Activated CD8-positive, alpha-beta T cell treated with anti-CD3 and anti-CD28 coated beads for 36 hours (primary cell): Measurements from ENCODE around the gene PDE3B. TPM values are rescaled to one million over a fixed set of nuclear protein-coding genes. Genes with fewer than 3 reads are reported as not detected.
A peak's percentile ranks its signal among the peaks of the same experiment; 100 is the strongest.
"Not testable (repeated sequence)": the region's sequence is repeated elsewhere in the genome, so short reads cannot be mapped to it uniquely, and the experiment has no call there.

ENCODE experiments used
- ATAC-seq: fragments of 200-7000 bp; cut with Tn5 transposase; one replicate; pipeline ENCODE4 v1.10.0; 2021; ENCODE audit warnings: mild to moderate bottlenecking, moderate library complexity
- CTCF ChIA-PET: fragments of 350-600 bp; sonication (Branson Sonifier 250); formaldehyde crosslinking; loops from one replicate; lab custom pipeline; 2021; ENCODE audit warnings: antibody characterized with exemption; lab: Charles Lee
- POLR2A ChIA-PET: fragments of 350-600 bp; sonication (Branson Sonifier 250); formaldehyde crosslinking; loops from one replicate; lab custom pipeline; 2021; ENCODE audit warnings: antibody characterized with exemption; lab: Charles Lee
- DNase-seq: peaks from one replicate; pipeline ENCODE4 v3.0.0-alpha.2; 2020
- H3K27ac Mint-ChIP-seq: one replicate; pipeline ENCODE4 v1.8.0; 2021; ENCODE audit warnings: mild to moderate bottlenecking, mixed read lengths
- H3K27me3 Mint-ChIP-seq: one replicate; pipeline ENCODE4 v1.8.0; 2021; ENCODE audit warnings: mixed read lengths
- H3K36me3 Mint-ChIP-seq: one replicate; pipeline ENCODE4 v1.8.0; 2021; ENCODE audit warnings: low read depth, mixed read lengths
- H3K4me1 Mint-ChIP-seq: one replicate; pipeline ENCODE4 v1.8.0; 2021; ENCODE audit warnings: low read depth, mixed read lengths
- H3K4me3 Mint-ChIP-seq: one replicate; pipeline ENCODE4 v1.8.0; 2021; ENCODE audit warnings: mild to moderate bottlenecking, moderate library complexity, mixed read lengths
- H3K9me3 Mint-ChIP-seq: one replicate; pipeline ENCODE4 v1.8.0; 2021; ENCODE audit warnings: mixed read lengths
- CTCF ChIP-seq: fragments of 200-600 bp; IDR thresholded peaks from one replicate; pipeline ENCODE4 v1.8.0; 2022; ENCODE audit warnings: antibody characterized with exemption, mild to moderate bottlenecking
- intact Hi-C: fragments of 100-400 bp; cut with micrococcal nuclease; formaldehyde crosslinking; loops from one replicate; pipeline ENCODE4 v1.10.0; 2022
- total RNA-seq, 2 experiments: library from RNA; stranded (reverse); gene quantifications; one replicate each; pipeline ENCODE4 v1.2.3, GENCODE V29; 2021

The PDE3B gene
- total RNA-seq, 2 experiments from 2014 or later, result 42.3 to 43.1 TPM

- H3K27me3 Mint-ChIP-seq, result no peaks in the 10 kb centered on the region
- ChIA-PET POLR2A (no interaction called here), CTCF (no interaction called here)
- H3K27ac Mint-ChIP-seq, result peak overlapping the region; percentile 25
- peaks cover 55% of the 10 kb centered on the region for H3K36me3 Mint-ChIP-seq
- no peak for TF ChIP-seq CTCF
- no peak overlapping the region for H3K4me3 Mint-ChIP-seq
- peaks cover 10% of the 10 kb centered on the region for H3K4me1 Mint-ChIP-seq
- H3K9me3 Mint-ChIP-seq, result peaks cover 9% of the 10 kb centered on the region
- intact Hi-C loops, result no loop called here
- no peak for DNase-seq
- ATAC-seq, result no peak
Measured at GRCh38 chr11:14881576-14882193, 238.1 kb downstream of the PDE3B start.

DNA sequence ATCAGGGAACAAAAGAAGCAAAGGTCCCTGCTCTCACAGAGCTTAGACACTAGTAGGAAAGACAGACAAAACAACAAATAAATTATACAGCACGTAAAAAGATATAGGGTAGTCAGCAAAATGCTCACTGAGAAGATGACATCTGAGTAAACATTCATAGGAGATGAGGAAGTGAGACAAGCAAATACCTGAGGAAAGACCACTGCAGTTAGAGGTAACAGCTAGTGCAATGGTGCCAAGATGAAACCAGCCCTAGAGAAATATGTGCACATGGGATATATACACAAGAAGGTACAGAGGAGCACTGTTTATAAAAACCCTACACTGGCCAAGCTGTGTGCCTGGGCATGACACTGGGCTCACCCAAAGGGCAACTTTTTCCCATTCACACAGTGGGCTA lies 238.6 kb downstream of the PDE3B start:
- TF ChIP-seq CTCF, result no peak
- H3K27ac Mint-ChIP-seq, result no peak overlapping the region
- CTCF ChIA-PET, result no interaction called here
- intact Hi-C loops, result no loop called here
- no peaks in the 10 kb centered on the region for H3K27me3 Mint-ChIP-seq
- POLR2A ChIA-PET, result no interaction called here
- ATAC-seq (no peak), DNase-seq (no peak)
- peaks cover 55% of the 10 kb centered on the region for H3K36me3 Mint-ChIP-seq
- peaks cover 9% of the 10 kb centered on the region for H3K9me3 Mint-ChIP-seq
- H3K4me1 Mint-ChIP-seq, result peaks cover 14% of the 10 kb centered on the region
- H3K4me3 Mint-ChIP-seq, result no peak overlapping the region

DNA sequence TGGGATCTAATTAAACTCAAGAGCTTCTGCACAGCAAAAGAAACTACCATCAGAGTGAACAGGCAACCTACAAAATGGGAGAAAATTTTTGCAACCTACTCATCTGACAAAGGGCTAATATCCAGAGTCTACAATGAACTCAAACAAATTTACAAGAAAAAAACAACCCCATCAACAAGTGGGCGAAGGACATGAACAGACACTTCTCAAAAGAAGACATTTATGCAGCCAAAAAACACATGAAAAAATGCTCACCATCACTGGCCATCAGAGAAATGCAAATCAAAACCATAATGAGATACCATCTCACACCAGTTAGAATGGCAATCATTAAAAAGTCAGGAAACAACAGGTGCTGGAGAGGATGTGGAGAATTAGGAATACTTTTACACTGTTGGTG lies 240.1 kb downstream of the PDE3B start:
- CTCF ChIA-PET, POLR2A ChIA-PET, H3K27ac Mint-ChIP-seq, DNase-seq, ATAC-seq, intact Hi-C loops, H3K27me3 Mint-ChIP-seq, H3K4me3 Mint-ChIP-seq: not testable (repeated sequence)
- Mint-ChIP-seq H3K36me3 (peaks cover 47% of the 10 kb centered on the region), H3K9me3 (peaks cover 12% of the 10 kb centered on the region), H3K4me1 (peaks cover 25% of the 10 kb centered on the region)

GRCh38 chr11:14884667-14885273 lies 241.2 kb downstream of the PDE3B start:
- Mint-ChIP-seq H3K27ac (peak overlapping the region; percentile 63), H3K36me3 (peaks cover 44% of the 10 kb centered on the region), H3K27me3 (no peaks in the 10 kb centered on the region), H3K4me1 (peaks cover 31% of the 10 kb centered on the region), H3K4me3 (no peak overlapping the region), H3K9me3 (peaks cover 12% of the 10 kb centered on the region)
- CTCF ChIA-PET, result interaction anchor here (1.2 kb wide), 1 partner anchor 23 kb away, joined by 3 read pairs; no protein-coding TSS in a partner anchor
- no peak for TF ChIP-seq CTCF
- DNase-seq (no peak), ATAC-seq (no peak)
- POLR2A ChIA-PET, result no interaction called here
- intact Hi-C loops, result no loop called here

DNA sequence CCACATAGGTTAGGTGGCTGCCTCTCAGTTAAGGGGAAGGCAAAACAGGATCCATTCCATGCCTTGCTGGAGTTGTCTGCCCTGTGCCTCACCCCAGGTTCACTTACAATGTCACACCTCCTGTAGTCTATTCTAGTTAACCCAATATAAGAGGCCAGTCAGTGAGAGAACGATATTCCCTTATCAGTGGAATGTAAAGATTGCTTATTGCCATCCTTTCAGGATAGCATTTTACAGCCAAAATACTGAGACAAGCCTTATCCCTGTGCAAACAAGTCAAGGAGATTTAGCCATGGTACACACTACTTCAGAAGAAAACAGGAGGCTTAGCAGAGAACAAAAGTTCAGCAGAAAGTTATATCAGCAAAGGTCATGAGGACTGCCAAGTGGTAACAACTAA lies 242.9 kb downstream of the PDE3B start:
- TF ChIP-seq CTCF, result no peak
- DNase-seq (no peak), ATAC-seq (no peak)
- peaks cover 14% of the 10 kb centered on the region for H3K9me3 Mint-ChIP-seq
- H3K27ac Mint-ChIP-seq, result no peak overlapping the region
- H3K4me1 Mint-ChIP-seq, result peaks cover 35% of the 10 kb centered on the region
- ChIA-PET CTCF (no interaction called here), POLR2A (interaction anchor here (1.3 kb wide), 1 partner anchor 25 kb away, joined by 3 read pairs; no protein-coding TSS in a partner anchor)
- intact Hi-C loops, result no loop called here
- H3K36me3 Mint-ChIP-seq, result peaks cover 38% of the 10 kb centered on the region
- no peak overlapping the region for H3K4me3 Mint-ChIP-seq
- no peaks in the 10 kb centered on the region for H3K27me3 Mint-ChIP-seq
